Left lung (tissue), 10 donors: Measurements from ENCODE around the gene PDE4D. TPM values are rescaled to one million over a fixed set of nuclear protein-coding genes. Genes with fewer than 3 reads are reported as not detected.

Source experiments
- ATAC-seq: fragments of 200-7000 bp; cut with Tn5 transposase; one replicate; pipeline ENCODE4 v1.9.1; 2020; ENCODE audit warnings: moderate library complexity
- DNase-seq, 4 donors: peaks; one replicate each; pipeline ENCODE4 v3.0.0-alpha.2; 2013 to 2020
- H3K27ac ChIP-seq, 2 donors: fragments of 200-600 bp; sonication (generic) in 1 of 2; one replicate each; pipeline versions ENCODE4 v1.5.0 to v1.8.0; 2020 to 2021
- H3K27me3 ChIP-seq, 2 donors: fragments of 200-600 bp; sonication (generic) in 1 of 2; one replicate each; pipeline versions ENCODE4 v1.5.0 to v1.8.0; 2020 to 2021
- H3K36me3 ChIP-seq, 2 donors: fragments of 200-600 bp; sonication (generic) in 1 of 2; one replicate each; pipeline versions ENCODE4 v1.5.0 to v1.8.0; 2020 to 2021
- H3K4me1 ChIP-seq, 2 donors: fragments of 200-600 bp; one replicate each; pipeline ENCODE4 v1.8.0; 2021
- H3K4me3 ChIP-seq, 2 donors: fragments of 200-600 bp; sonication (generic) in 1 of 2; one replicate each; pipeline versions ENCODE4 v1.5.0 to v1.8.0; 2020 to 2021; ENCODE audit warnings: mild to moderate bottlenecking in 1 of 2
- H3K9me3 ChIP-seq, 2 donors: fragments of 200-600 bp; sonication (generic) in 1 of 2; one replicate each; pipeline versions ENCODE4 v1.5.0 to v1.8.0; 2020 to 2021
- intact Hi-C, 2 donors: fragments of 100-400 bp; cut with DNase I; formaldehyde crosslinking; loops; one replicate each; pipeline versions ENCODE4 v1.11.2 to v1.14.2; 2022
- polyA plus RNA-seq, 6 donors: library from polyadenylated mRNA; unstranded; fragments of 120-200 nt; gene quantifications; one replicate each; pipeline ENCODE4 v1.2.1, GENCODE V29; 2013; ENCODE audit not compliant: insufficient read length in 6 of 6
- total RNA-seq, 2 donors: library from RNA; stranded (reverse); fragmentation: NEBNext Ultra II Directional; extraction: Animal tissue kit (Norgen Biotek cat#: 25700); gene quantifications; one replicate each; pipeline ENCODE4 v1.2.1, GENCODE V29; 2021
- TF ChIP-seq, protein P1 (sequence below), 2 donors: fragments of 200-600 bp; sonication (generic) in 1 of 2; IDR thresholded peaks; one replicate each; pipeline versions ENCODE4 v1.5.0 to v1.8.0; 2021; ENCODE audit warnings: antibody characterized with exemption in 2 of 2
- donor health status: DM: no; HTN: yes; CAD: no.
- donor health status: DM: no; HTN: no; CAD: no.

Gene PDE4D
- total and polyA plus RNA-seq, 8 donors = 21.4 to 57.1 (median 25.4) TPM

DNA sequence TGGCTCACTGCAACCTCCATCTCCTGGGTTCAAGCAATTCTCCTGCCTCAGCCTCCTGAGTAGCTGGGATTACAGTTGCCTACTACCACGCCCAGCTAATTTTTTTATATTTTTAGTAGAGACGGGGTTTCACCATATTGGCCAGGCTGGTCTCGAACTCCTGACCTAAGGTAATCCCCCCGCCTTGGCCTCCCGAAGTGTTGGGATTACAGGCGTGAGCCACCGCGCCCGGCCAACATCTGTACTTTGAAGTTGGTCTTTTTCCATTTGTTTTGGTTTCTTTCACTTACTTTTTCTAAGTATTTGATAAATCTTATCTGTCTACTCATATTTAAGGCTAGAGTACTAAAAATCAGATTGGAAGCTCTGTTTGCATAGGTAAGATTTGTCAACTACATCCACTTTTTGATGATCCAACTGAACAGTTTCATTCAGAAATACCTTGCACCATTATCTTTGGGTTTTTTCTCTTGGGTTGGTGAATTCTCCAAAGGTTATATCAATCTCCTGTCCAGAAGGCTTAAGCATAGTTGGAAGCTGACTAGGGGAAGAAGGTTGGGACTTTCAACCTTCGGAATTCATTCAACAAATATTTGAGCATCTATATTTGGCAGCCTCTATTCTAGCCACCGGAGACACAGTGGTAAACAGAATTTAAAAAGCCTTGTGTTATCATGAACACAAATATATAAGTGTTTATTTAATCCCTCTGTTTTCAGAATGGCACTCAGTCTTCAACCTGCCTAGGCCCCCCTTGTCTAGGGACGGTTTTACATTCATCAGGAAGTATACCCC lies 821.6 kb downstream of the PDE4D start:
- Histone ChIP-seq H3K36me3 (no peaks in the 10 kb centered on the region), H3K27ac (no peak overlapping the region), H3K4me3 (no peak overlapping the region), H3K27me3 (no peaks in the 10 kb centered on the region), H3K9me3 (no peaks in the 10 kb centered on the region), H3K4me1 (no peaks in the 10 kb centered on the region)
- intact Hi-C loops = no loop called here
- no peak for ATAC-seq
- DNase-seq = no peak
- TF ChIP-seq, protein P1, sequence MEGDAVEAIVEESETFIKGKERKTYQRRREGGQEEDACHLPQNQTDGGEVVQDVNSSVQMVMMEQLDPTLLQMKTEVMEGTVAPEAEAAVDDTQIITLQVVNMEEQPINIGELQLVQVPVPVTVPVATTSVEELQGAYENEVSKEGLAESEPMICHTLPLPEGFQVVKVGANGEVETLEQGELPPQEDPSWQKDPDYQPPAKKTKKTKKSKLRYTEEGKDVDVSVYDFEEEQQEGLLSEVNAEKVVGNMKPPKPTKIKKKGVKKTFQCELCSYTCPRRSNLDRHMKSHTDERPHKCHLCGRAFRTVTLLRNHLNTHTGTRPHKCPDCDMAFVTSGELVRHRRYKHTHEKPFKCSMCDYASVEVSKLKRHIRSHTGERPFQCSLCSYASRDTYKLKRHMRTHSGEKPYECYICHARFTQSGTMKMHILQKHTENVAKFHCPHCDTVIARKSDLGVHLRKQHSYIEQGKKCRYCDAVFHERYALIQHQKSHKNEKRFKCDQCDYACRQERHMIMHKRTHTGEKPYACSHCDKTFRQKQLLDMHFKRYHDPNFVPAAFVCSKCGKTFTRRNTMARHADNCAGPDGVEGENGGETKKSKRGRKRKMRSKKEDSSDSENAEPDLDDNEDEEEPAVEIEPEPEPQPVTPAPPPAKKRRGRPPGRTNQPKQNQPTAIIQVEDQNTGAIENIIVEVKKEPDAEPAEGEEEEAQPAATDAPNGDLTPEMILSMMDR (IDR thresholded peaks at IDR 0.05) = no peak

GRCh38 chr5:59069438-59070079 lies 824.0 kb downstream of the PDE4D start:
- Histone ChIP-seq H3K4me1 (no peaks in the 10 kb centered on the region), H3K27ac (no peak overlapping the region), H3K27me3 (no peaks in the 10 kb centered on the region), H3K36me3 (no peaks in the 10 kb centered on the region), H3K4me3 (no peak overlapping the region), H3K9me3 (no peaks in the 10 kb centered on the region)
- no peak for DNase-seq
- ATAC-seq = peak; percentile 66
- TF ChIP-seq, protein P1 (IDR thresholded peaks at IDR 0.05) = no peak
- intact Hi-C loops = no loop called here

GRCh38 chr5:59067956-59068656 lies 825.4 kb downstream of the PDE4D start:
- ATAC-seq (no peak), DNase-seq (no peak)
- TF ChIP-seq, protein P1 (IDR thresholded peaks at IDR 0.05) = no peak
- intact Hi-C loops = no loop called here
- Histone ChIP-seq H3K9me3 (no peaks in the 10 kb centered on the region), H3K4me3 (no peak overlapping the region), H3K4me1 (peaks cover 0 to 4% of the 10 kb centered on the region in 2 donors), H3K27ac (no peak overlapping the region), H3K36me3 (no peaks in the 10 kb centered on the region), H3K27me3 (no peaks in the 10 kb centered on the region)

- intact Hi-C loops = no loop called here
- Histone ChIP-seq H3K27ac (no peak overlapping the region), H3K27me3 (no peaks in the 10 kb centered on the region), H3K9me3 (no peaks in the 10 kb centered on the region), H3K4me1 (peaks cover 0 to 4% of the 10 kb centered on the region in 2 donors), H3K36me3 (no peaks in the 10 kb centered on the region), H3K4me3 (no peak overlapping the region)
- no peak for ATAC-seq
- DNase-seq = no peak
- TF ChIP-seq, protein P1 (IDR thresholded peaks at IDR 0.05) = no peak
These were observed 827.0 kb downstream of the PDE4D start for GRCh38 chr5:59066367-59067163.
